GM15510 (cell line): ENCODE results near the gene MORN1.

Experiments used
- POLR2A ChIP-seq: IDR thresholded peaks from 3 replicates; pipeline ENCODE4 v1.6.1; 2011; ENCODE audit warnings: borderline replicate concordance; ENCODE audit not compliant: insufficient read length; ENCODE audit errors: extremely low read depth

The MORN1 gene

GRCh38 chr1:2341706-2342383 is 49.5 kb downstream of the MORN1 start:
- no peak for TF ChIP-seq POLR2A

- no peak for TF ChIP-seq POLR2A
Measured at GRCh38 chr1:2340918-2341254, 50.5 kb downstream of the MORN1 start.

- no peak for TF ChIP-seq POLR2A
Measured at GRCh38 chr1:2340086-2340917, 51.1 kb downstream of the MORN1 start.

- TF ChIP-seq POLR2A: no peak
Measured at GRCh38 chr1:2339206-2340085, 51.9 kb downstream of the MORN1 start.

GRCh38 chr1:2337501-2337900 is 53.9 kb downstream of the MORN1 start:
- TF ChIP-seq POLR2A: no peak

- no peak for TF ChIP-seq POLR2A
Measured at GRCh38 chr1:2337081-2337480, 54.3 kb downstream of the MORN1 start.

GRCh38 chr1:2336499-2336898 is 54.9 kb downstream of the MORN1 start:
- TF ChIP-seq POLR2A: no peak

- no peak for TF ChIP-seq POLR2A
Measured at GRCh38 chr1:2335721-2336455, 55.5 kb downstream of the MORN1 start.

GRCh38 chr1:2334883-2335534 is 56.3 kb downstream of the MORN1 start:
- no peak for TF ChIP-seq POLR2A

GRCh38 chr1:2334366-2334765 is 57.0 kb downstream of the MORN1 start:
- no peak for TF ChIP-seq POLR2A

GRCh38 chr1:2331200-2331544 is 60.2 kb downstream of the MORN1 start:
- no peak for TF ChIP-seq POLR2A

GRCh38 chr1:2330519-2331199 is 60.7 kb downstream of the MORN1 start:
- no peak for TF ChIP-seq POLR2A

- no peak for TF ChIP-seq POLR2A
Measured at GRCh38 chr1:2330035-2330434, 61.3 kb downstream of the MORN1 start.
